HG02938 (cell line): ENCODE results near the gene SSR4.
A peak's percentile ranks its signal among the peaks of the same experiment; 100 is the strongest.

Source experiments
- ATAC-seq: cut with Tn5 transposase; IDR thresholded peaks from one replicate; pipeline ENCODE4 v1.9.1; 2021; ENCODE audit warnings: mild to moderate bottlenecking, moderate library complexity; ENCODE audit not compliant: unreplicated experiment

The SSR4 gene

DNA sequence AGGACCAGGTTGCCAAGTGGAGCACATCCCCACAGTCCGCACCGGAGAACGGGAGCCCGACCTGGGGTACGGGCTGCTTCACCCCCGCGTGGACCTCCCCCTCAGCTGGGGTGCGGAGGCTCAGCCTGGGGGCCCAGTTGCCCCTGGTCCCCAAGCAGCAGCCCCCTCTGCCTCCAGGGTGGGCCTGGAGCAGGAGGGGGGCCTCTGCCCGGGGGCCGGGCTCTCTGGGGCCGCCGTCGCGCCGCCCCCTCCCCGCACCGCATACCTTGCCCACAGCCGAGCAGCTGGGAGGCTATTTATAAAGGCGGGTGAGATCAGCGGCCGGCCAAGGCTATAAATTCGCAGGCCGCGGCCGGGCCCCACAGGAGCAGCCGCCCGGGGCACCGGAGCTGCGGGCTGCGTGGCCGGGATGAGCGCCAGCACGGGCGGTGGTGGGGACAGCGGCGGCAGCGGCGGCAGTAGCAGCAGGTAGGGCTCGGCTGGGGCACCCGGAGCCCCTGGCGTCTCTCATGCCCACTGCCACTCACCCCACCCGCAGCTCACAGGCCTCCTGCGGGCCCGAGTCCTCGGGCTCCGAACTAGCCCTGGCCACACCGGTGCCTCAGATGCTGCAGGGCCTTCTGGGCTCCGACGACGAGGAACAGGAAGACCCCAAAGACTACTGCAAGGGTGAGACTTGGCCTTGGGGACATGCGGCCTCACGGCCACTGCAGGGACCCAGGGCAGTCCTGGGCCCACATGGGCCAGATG, 13.6 kb upstream of the SSR4 start, which contains the start of gene SRPK3:
Gene SRPK3, plus strand, starts transcription at position 364 of the 750 bp plus-strand sequence. Its CDS starts 46 bp downstream, at position 410.
- no peak for ATAC-seq

DNA sequence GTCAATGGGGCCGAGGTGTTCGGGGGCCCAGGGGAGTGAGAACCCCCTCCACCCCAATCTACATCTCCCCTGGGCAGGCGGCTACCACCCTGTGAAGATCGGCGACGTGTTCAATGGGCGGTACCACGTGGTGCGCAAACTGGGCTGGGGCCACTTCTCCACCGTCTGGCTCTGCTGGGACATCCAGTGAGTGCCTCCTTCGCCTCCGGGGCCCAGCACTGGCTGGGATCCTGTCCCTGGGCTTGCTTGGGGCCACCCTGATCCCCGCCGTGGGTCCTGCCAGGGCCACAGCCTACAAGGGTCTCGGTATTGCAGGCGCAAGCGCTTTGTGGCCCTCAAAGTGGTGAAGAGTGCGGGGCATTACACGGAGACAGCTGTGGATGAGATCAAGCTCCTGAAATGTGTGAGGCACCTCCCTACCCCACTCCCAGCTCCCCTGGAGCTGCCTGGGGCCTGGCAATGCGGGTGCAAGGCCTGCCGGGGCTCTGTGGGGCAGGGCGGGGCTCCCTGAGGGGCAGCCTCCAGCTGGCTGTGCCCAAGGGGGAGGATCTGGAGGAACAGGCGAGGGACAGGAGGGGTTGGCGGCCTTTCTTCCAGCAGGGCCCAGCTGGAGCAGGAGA, 12.9 kb upstream of the SSR4 start:
- ATAC-seq: no peak

DNA sequence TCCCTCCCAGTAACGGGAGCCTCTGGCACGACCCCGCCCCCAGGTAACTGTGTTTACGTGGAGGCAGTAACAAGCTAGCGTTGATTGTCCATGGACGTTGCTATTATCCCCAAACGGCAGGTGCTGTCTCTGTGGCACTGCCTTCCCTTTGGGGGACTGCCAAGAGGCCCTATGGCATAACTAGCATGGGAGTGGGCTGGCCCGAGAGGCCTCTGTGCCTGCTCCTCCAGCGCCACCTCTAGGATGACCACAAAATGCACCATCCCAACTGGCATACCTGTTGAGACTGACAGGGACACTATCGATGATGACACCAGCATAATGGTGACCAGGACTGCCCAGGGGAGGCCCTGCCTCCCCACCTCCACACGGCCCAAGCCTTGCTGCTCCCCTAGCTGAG, 12.2 kb upstream of the SSR4 start:
- ATAC-seq: no peak

GRCh38 chrX:153782871-153783270, 11.6 kb upstream of the SSR4 start:
- no peak for ATAC-seq

- no peak for ATAC-seq
These were observed 11.0 kb upstream of the SSR4 start for GRCh38 chrX:153783378-153784013.

- ATAC-seq: no peak
These were observed 10.0 kb upstream of the SSR4 start for GRCh38 chrX:153784325-153784967.

GRCh38 chrX:153786669-153787068, 7.8 kb upstream of the SSR4 start:
- no peak for ATAC-seq

DNA sequence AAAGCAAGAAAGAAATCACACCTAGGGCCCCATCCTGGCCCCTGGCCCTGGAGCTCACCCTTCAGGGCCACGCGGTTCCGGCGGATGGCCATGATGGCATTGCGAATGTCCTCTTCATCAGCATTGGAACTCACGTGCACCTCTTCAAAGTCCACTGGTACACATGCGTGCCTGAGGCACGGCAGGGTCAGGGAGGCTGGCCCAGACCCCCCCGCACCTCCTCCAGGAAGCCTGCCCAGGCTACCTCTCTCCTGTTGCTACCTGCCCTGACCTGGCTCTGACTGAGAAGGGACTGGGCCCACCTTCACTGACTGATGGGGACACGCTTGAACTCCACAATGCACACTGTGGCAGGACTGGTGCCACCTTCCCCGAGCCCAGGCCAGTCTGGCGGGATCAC, 4.8 kb upstream of the SSR4 start:
- no peak for ATAC-seq

DNA sequence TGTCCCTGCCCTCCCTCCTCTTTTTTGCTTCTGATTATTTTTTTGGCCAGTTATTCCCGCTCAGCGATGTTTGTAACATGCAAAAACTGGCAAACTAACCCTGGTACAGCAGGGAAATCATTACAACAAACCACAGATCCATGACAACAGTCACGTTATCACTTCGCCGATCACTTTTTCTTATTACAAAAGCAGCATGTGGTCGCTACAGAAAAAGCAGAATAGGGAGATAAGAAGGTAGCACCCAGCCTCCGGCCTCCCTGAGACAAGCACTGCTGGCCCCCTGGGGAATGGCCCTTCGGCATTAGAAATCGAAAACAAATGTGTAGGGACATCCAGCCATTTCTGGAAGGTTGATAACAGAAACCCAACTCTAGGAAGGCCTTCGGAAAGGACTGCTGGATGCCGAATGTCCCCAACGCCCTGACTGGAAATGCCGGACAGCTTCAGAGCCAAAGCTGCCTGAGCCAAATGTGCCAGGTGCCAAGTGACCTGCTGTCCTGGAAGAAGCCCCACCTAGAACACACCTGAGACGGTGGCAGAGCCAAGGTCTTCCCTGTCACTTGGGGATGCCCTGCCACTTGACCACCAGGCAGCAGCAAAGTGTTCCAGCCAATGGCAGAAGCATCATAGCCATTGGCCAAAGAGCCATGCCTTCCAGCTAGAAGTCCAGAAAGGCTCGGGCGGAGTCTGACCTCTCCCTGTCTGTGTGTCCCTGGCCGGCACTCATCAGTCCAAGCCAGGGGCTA, 3.2 kb upstream of the SSR4 start:
- ATAC-seq: no peak

- ATAC-seq: no peak
These were observed 2.1 kb upstream of the SSR4 start for GRCh38 chrX:153792368-153792767.

DNA sequence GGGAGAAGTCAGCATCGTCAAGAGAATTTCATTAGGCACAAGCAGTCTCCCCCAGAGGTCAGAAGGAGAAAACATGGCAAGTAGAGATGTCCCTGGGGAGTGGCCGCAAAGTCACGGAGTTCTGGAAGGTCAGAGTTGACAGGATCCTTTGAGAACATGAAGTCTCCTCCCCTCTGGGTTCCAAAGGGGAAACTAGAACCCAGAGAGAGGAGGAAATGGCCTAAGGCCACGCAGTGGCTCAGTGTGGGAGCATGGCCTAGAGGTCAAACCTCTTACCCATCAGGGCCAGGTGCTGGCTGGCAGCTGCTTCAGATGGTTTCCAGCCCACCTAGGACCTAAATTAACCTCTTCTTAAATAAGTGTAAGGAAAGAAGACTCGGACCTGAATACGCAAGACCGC, 1.2 kb upstream of the SSR4 start:
- ATAC-seq: no peak

- ATAC-seq: peak; percentile 18
These were observed 689 bp downstream of the SSR4 start for GRCh38 chrX:153794897-153795816.

DNA sequence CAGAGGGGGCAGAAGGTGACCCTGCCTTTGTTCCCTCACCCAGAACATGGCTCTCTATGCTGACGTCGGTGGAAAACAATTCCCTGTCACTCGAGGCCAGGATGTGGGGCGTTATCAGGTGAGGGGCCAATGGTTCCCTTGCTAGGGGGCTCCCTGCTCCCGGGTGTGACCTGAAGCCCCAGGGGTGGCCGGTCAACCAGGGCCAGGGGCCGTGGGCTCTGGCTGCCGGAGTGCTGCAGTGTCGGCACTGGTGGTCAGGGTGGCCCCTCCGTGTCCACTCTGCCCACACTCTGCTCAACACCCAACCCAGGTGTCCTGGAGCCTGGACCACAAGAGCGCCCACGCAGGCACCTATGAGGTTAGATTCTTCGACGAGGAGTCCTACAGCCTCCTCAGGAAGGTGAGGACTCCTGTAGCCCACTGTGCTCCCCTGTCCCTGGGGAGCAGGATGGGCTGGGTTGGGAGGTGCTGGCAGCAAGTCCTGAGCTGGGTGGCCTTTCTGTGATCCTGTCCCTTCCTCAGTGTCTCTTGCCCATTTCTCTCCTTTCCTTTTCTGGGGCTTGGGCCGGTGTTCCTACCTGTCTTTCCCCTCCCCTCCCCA, 3.0 kb downstream of the SSR4 start:
- no peak for ATAC-seq

GRCh38 chrX:153799326-153799725, 4.9 kb downstream of the SSR4 start:
- ATAC-seq: no peak

GRCh38 chrX:153800177-153800722, 5.8 kb downstream of the SSR4 start:
- ATAC-seq: no peak

DNA sequence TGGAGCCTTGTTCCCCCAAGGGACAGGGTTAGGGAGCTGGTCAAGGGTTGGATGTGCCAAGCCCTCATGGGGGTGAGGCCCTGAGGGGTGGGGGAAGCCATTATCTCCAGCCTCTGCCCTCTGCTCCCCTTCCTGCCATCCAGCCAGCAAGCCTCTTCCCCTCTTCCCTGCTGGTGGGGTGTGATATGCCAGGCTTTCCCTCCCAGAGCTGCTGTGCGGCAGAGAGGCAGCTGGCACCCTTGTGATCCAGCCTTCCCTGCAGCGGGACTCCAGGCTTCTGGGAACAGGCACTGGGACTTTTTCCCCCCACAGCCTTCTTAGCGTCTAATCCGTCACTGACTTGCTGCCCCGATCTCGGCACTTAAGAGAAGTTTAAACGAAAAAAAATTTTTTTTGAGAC, 6.3 kb downstream of the SSR4 start:
- ATAC-seq: no peak

DNA sequence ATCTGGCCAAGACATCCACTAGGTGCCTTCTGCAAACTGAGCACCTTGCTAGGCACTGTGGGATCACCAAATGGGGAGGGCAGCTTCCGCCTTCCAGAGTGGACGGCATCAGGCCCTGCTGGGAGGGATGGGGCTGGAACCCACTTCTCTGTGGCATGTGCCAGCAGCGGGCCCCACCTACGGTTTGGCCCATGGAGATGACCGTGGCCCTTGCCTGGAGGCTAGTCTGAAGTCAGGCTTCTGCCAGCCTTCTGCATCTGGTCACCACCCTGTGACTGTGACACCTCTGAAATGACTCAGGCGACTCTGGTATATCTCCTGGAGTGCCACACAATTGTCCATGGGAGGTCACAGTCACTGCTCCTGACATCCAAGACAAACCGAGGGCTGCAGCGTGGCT, 7.2 kb downstream of the SSR4 start:
- no peak for ATAC-seq

GRCh38 chrX:153802513-153803045, 8.1 kb downstream of the SSR4 start:
- ATAC-seq: no peak
